Measurements from ENCODE around the gene PSMC3.

Gene PSMC3

DNA sequence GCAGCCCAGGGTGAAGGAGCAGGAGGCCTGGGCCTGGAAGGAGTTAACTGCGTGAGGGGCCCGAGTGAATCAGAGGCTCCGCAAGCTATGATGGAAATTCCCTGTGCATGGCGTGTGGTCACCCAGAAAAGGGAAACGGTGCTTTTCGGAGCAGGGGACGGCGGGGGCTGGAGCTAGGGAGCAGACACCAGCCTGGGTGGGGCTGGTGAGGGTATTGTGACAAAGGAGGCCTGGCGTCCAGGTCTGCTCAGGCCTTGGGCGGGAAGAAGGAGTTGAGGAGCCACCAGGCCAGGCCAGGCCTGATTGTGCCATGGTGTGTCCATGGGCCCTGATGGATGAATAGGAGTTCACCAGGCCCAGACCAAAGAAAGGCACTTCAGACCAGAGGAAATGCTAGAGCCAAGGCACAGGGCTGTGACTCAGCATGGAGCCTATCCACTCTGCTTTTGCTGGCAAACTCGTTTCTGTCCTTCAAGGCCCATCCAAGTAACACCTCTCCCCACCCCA, 35.1 kb downstream of the PSMC3 start:
- TF ChIP-seq FOXP2 (optimal IDR thresholded peaks at IDR 0.05; ENCODE audit: borderline replicate concordance, extremely low read depth, extremely low read length, insufficient read depth) (no peak), SIN3A (IDR thresholded peaks at IDR 0.05; ENCODE audit: borderline replicate concordance, insufficient read depth, low read length) (no peak), POLR2AphosphoS5 (IDR thresholded peaks at IDR 0.05; ENCODE audit: low read depth, low read length) (no peak), TAF1 (IDR thresholded peaks at IDR 0.05; ENCODE audit: borderline replicate concordance, insufficient read depth, low read length) (no peak), REST (IDR thresholded peaks at IDR 0.05; ENCODE audit: insufficient read depth in 1 of 2, low read depth in 2 of 2, low read length in 2 of 2) (no peak)

DNA sequence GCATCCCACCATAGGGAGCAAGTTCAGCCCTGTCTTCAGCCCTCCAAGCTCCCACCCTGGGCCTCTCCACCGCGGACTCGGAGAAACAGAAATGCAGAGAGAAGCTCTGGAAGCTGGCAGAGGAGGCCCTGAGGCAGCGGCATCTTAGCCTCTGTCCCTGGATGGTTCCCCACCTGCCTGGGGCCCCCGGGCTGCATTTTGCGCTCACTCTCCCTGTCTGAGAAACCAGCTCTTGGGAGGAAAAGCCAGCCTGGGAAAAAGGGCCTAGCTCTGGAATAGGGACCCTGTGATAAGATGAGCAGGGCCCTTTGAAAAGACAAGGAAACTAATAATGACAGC, 35.8 kb downstream of the PSMC3 start:
- TF ChIP-seq POLR2AphosphoS5 (IDR thresholded peaks at IDR 0.05; ENCODE audit: low read depth, low read length) (no peak), FOXP2 (optimal IDR thresholded peaks at IDR 0.05; ENCODE audit: borderline replicate concordance, extremely low read depth, extremely low read length, insufficient read depth) (no peak), SIN3A (IDR thresholded peaks at IDR 0.05; ENCODE audit: borderline replicate concordance, insufficient read depth, low read length) (no peak), TAF1 (IDR thresholded peaks at IDR 0.05; ENCODE audit: borderline replicate concordance, insufficient read depth, low read length) (no peak), REST (IDR thresholded peaks at IDR 0.05; ENCODE audit: insufficient read depth in 1 of 2, low read depth in 2 of 2, low read length in 2 of 2) (no peak)

GRCh38 chr11:47389577-47390421, 36.4 kb downstream of the PSMC3 start:
- no peak for TF ChIP-seq SIN3A (IDR thresholded peaks at IDR 0.05; ENCODE audit: borderline replicate concordance, insufficient read depth, low read length)

- TF ChIP-seq REST (IDR thresholded peaks at IDR 0.05; ENCODE audit: insufficient read depth in 1 of 2, low read depth in 2 of 2, low read length in 2 of 2) (no peak), FOXP2 (optimal IDR thresholded peaks at IDR 0.05; ENCODE audit: borderline replicate concordance, extremely low read depth, extremely low read length, insufficient read depth) (no peak), TAF1 (IDR thresholded peaks at IDR 0.05; ENCODE audit: borderline replicate concordance, insufficient read depth, low read length) (no peak), SIN3A (IDR thresholded peaks at IDR 0.05; ENCODE audit: borderline replicate concordance, insufficient read depth, low read length) (no peak), POLR2AphosphoS5 (IDR thresholded peaks at IDR 0.05; ENCODE audit: low read depth, low read length) (no peak)
Observed at GRCh38 chr11:47388697-47389576, 37.3 kb downstream of the PSMC3 start.

DNA sequence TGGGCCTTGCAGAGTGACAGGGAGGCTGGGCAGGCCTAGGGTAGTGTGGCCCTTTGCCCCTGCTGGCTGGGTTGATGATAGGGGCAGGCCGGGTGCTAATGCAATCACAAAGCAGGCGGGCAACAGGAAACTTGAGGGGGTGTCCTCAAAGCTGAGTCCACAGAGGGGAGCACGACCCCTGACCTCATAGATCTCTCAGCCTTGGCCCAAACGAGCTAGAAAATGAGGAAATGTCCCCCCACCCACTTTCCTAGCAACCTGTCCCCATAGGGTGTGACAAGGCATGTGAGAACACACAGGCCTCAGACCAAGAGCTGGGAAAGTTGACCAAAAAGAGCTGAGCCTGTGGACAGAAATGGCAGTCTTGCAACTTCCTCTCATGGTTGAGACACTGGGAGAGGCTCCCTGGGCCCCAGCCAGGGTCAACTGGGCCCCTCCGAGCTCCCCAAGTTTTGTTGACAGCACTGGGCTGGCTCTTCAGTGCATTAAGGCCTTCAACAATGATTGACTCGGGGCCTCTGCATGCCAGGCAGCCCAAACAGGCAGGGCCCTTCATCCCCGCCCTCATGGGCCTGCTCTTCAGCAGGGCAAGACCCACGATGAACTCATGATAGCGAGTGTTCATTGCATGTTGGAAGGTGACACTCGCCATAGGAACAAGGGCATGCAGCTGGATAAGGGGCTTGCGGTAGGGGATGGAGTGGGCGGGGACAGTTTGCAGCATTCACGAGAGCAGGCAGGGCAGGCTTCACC, 38.1 kb downstream of the PSMC3 start:
- TF ChIP-seq REST (IDR thresholded peaks at IDR 0.05; ENCODE audit: insufficient read depth in 1 of 2, low read depth in 2 of 2, low read length in 2 of 2) (no peak), FOXP2 (optimal IDR thresholded peaks at IDR 0.05; ENCODE audit: borderline replicate concordance, extremely low read depth, extremely low read length, insufficient read depth) (no peak), TAF1 (IDR thresholded peaks at IDR 0.05; ENCODE audit: borderline replicate concordance, insufficient read depth, low read length) (no peak), SIN3A (IDR thresholded peaks at IDR 0.05; ENCODE audit: borderline replicate concordance, insufficient read depth, low read length) (no peak), POLR2AphosphoS5 (IDR thresholded peaks at IDR 0.05; ENCODE audit: low read depth, low read length) (no peak)
